GM12891 (cell line): ENCODE results near the gene THSD4.

ENCODE experiments used
- POU2F2 ChIP-seq: IDR thresholded peaks from 2 replicates; pipeline ENCODE4 v1.6.1; 2011; ENCODE audit warnings: low read depth, mild to moderate bottlenecking, control low read depth, low read length, moderate library complexity
- SPI1 ChIP-seq: IDR thresholded peaks from 2 replicates; pipeline ENCODE4 v1.6.1; 2011; ENCODE audit warnings: low read depth, low read length, control low read depth

DNA sequence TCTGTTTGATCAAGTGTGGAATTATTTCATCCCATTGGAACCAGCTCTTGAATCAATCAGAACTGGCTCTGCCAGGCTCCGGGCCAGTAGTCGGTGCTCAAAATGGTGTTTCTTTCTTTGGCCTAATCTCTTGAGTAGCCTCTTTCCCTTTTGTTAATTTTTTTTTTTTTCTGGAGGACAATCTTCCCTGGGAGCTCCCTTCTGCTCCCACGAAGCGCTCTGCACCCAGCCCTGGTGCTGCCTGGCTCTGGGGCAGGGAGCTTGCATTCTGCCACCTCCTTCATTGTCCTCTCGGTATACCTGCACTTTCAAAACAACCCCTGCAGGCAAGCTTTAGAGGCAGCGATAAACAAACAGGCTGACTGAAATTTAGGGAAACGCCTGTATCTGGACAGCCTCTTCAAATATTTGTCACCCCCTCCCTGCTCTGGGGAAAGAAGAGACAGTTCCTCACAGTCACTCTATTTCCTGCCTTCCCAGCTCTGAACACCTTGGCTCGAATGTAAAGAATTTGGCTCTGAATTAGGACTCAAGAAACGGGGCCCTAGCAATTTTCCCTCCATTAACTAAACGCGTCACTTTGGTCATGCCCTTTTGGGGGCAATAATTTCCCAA is 1.1 kb upstream of the THSD4 start:
- TF ChIP-seq SPI1 (no peak), POU2F2 (no peak)
